Measurements from ENCODE around the gene HSCB.
A peak's percentile ranks its signal among the peaks of the same experiment; 100 is the strongest.
"Not testable (repeated sequence)": the region's sequence is repeated elsewhere in the genome, so short reads cannot be mapped to it uniquely, and the experiment has no call there.

The HSCB gene, protein sequence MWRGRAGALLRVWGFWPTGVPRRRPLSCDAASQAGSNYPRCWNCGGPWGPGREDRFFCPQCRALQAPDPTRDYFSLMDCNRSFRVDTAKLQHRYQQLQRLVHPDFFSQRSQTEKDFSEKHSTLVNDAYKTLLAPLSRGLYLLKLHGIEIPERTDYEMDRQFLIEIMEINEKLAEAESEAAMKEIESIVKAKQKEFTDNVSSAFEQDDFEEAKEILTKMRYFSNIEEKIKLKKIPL

GRCh38 chr22:28741785-28742561, at the start of gene HSCB, which contains the start of gene CHEK2:
HSCB (plus strand) TSS chr22:28742039; CDS start chr22:28742096, 57 bp downstream.
CHEK2 (minus strand) TSS chr22:28741820; CDS start chr22:28734721, 7,099 bp downstream.
- peak; percentile 99 for DNase-seq

DNA sequence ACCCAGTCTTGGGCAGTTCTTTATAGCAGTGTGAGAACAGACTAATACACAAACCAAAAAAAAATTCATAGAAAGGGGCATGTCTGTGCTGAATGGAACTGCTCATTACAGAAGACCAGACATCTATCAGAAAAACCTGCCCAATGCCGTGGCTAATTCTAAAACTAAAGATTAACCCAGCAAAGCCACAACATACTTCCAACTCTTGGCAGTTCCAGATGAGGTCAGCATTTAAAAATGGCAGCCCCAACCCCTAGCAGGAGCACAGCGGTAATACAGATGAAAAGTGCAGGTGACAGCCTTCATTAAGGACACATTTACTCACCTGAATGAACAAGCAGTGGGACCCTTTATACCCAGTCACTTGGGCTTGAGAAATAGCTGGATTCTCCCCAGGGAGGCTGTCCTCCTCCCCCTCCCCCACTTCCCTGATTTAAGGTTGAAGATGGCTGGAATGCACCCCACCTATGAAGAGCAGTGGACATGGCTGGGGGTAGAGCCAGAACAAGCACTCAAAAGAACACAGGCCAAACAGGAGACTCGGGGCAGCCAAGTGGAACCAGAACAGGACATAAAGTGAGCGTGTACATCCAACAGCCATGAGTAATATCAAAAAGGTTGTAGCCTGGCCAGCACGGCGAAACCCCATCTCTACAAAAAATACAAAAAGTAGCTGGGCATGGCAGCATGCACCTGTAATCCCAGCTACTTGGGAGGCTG, 48.6 kb upstream of the HSCB start:
- not testable (repeated sequence) for DNase-seq

GRCh38 chr22:28702891-28703290, 38.9 kb upstream of the HSCB start:
- no peak for DNase-seq

DNA sequence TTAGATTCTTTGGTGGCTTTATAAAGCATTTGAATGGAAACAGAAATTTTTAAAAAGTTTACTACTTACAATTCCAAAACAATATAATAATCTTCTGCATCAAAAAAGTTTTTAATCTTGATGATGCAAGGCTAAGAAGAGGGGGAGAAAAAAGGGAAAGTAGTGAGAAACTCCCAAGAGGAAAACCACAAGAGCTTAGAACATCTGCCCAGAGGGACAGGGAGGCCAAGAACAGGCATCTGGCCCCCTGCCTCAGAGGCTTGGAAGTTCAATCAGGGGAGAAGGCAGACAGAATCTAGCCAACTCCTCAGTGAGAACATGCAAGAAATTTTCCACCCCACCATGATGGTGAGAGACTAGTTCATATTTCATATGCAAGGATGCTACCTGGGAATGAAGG, 38.4 kb upstream of the HSCB start:
- DNase-seq: no peak

DNA sequence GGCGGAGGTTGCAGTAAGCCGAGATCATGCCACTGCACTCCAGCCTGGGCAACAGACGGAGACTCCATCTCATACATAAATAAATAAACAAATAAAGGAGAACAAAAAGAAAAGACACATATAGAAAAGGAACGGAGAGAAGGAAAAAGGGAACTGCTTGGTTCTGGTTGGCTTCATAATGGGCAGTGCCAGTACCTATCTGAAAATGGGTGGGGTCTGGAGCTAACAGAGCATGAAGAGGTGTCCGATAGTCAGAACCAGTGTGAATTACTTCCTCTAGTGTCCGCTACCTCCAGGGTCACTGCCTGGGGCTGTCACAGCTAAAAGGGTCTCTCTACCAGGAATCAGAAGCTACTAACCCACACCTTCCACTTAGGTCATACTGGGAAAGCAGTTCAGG, 35.0 kb upstream of the HSCB start:
- DNase-seq: no peak

- DNase-seq: peak; percentile 24
Observed at GRCh38 chr22:28710107-28710506, 31.7 kb upstream of the HSCB start.

DNA sequence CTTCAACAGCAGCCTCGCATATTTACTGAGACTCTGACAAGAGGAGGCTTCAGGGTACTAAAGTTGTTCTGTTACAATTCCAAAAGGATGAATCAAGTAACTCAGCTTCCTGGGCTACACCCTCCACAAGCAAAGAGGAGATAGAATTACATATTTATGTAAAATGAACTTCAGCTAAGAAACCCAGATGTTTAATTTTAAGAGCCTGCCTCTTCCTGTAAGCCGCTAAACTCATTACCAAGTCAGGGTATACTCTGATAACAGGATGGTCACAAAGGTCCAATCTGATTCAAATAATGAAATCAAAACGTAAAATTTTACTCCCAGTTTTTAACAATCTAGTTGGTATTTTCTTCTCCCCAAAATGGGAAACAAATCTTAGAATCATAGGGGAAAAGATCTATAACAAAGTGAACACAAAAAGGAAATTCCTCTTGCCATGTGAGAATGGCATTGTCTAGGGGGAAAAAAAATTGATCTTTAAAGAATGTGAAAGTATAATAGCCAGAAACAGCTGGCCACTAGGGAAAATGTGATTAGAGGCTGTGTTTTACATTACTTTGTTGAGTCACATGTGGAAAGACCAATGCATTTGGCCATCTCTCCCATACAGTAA, 31.2 kb upstream of the HSCB start:
- DNase-seq: peak; percentile 85

DNA sequence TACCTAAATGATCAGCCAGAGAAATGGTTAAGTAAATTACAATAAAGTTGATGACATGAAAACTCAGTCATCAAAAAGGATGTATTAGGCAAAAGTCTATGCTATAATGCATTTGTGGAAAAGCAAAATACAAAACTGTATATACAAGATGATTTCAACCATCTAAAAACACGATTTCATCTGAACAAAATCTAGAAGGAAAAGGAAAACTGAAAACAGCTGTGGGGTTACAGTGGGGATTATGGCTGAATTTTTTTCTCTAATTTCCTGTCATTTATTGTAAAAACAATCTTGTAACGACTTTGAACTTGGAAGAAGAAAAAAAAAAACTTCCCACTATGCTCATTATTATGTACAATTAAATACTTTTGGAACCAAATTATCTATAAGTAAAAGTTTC, 30.5 kb upstream of the HSCB start:
- DNase-seq: no peak

- DNase-seq: peak; percentile 96
Observed at GRCh38 chr22:28711820-28712777, 29.7 kb upstream of the HSCB start.

- no peak for DNase-seq
Observed at GRCh38 chr22:28714043-28714628, 27.7 kb upstream of the HSCB start.

GRCh38 chr22:28715611-28716010, 26.2 kb upstream of the HSCB start:
- peak; percentile 15 for DNase-seq

DNA sequence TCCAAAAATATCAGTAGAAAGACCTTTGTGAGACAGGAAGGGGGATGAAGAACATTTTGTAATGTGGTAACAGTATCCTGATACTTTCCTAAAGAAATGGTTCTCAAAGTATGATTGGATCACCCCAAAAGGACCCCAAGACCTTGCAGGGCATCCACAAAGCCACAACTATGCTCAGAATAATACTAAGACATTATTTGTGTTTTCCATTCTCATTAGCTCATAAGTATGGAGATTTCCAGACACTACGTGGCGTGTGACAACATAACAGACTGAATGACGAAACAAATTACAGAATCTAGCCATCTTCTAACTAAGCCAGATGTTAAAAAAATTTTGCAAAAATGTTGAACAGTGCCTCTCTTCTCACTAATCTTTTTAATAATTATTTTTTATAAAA, 25.2 kb upstream of the HSCB start:
- peak; percentile 26 for DNase-seq

DNA sequence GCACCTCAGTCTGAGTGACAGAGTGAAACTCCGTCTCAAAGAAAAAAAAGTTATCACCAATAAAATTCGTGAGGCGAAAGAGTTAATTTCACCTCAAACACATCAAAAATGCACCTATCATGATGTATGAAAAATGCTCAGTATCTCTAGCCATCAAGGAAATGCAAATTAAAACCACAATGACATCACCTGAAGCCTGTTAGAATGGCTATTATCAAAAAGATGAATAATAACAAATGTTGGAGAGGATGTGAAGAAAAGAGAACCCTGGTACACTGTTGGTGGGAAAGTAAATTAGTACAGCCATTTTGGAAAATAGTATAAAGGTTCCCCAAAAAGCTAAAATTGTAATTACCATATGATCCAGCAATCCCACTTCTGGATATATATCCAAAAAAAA, 23.8 kb upstream of the HSCB start:
- no peak for DNase-seq

DNA sequence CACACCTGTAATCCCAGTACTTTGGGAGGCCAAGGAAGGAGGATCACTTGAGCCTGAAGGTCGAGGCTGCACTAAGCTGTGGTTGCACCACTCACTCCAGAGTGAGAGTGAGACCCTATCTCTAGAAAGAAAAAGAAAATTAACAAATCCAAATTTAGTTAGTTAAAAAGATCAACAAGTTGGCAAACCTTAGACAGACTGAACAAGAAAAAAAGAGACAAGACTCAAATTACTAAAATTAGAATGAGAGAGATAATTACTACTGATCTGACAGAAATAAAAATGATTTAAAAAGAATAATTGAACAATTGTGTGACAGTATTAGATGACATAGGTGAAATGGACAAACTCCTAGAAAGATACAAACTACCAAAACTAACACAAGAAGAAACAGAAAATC, 13.8 kb upstream of the HSCB start:
- DNase-seq: no peak

DNA sequence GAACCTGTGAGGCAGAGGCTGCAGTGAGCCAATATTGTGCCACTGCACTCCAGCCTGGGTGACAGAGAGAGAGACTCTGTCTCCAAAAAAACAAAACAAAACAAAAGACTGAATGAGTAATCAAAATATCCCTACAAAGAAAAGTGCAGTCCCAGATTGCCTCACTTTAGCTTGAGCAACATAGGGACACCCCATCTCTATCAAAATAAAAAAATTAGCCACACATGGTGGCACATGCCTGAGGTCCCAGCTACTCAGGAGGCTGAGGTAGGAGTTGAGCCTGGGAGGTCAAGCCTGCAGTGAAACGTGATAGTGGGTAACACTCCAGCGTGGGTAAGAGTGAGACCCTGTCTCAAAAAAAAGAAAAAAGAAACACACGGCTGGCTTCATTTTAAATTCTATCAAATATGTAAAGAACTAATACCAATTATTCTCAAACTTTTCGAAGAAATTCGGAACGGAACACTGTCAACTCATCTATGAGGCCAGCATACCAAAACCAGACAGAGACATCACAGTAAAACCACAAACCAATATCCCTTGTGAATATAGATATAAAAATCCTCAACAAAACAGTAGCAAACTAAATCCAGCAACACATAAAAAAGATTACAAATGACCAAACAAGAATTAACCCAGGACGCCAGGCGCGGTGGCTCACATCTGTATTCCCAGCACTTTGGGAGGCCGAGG, 13.1 kb upstream of the HSCB start:
- DNase-seq: no peak

- DNase-seq: no peak
Observed at GRCh38 chr22:28730179-28730578, 11.7 kb upstream of the HSCB start.

DNA sequence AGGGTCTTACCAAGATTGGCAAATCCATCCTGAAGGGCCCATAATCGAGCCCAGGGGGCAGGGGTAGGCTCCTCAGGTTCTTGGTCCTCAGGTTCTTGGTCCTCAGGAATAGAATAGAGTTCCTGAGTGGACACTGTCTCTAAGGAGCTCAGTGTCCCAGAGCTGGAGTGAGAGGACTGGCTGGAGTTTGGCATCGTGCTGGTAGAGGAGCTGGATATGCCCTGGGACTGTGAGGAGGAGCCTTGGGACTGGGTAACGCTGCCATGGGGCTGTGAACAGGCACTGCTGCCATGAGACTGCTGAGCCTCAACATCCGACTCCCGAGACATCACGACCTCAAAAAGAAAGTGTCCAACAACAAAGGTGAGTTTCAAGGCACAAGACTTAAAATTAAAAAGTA, 7.4 kb upstream of the HSCB start:
- DNase-seq: no peak

DNA sequence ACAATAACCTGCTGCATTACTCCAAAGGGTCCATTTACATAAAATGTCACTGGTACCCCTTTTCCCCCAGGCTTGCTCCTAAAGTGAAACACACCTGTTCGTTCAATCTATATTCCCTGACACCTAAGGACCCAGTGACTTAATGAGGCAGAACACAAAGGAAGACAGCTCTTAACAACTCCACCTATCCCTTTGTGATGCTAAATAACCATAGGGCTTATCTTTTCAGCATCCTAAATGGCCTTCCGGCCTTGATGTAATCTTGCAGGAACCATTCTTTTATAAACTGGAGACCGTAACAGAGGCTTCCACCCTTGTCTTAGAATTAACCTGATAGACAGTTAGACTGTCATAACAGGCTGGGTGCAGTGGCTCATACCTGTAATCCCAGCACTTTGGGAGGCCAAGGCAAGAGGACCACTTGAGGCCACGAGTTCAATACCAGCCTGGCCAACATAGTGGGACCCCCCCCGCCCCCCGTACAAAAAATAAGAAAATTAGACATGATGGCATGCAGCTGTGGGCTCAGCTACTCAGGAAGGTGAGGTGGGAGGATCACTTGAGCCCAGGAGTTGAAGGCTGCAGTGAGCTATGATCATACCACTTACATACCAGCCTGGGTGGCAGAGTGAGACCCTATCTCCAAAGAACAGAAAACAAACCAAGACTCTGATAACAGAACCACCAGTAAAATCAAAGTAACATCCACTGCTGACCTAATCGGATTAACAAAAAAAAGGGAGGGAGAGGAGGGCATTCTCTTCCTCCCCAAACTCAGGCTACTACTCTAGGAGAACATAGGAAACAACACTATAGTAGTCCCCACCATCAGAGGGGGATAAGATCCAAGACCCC, 5.3 kb upstream of the HSCB start:
- DNase-seq: no peak

GRCh38 chr22:28737701-28738100, 4.1 kb upstream of the HSCB start:
- no peak for DNase-seq

DNA sequence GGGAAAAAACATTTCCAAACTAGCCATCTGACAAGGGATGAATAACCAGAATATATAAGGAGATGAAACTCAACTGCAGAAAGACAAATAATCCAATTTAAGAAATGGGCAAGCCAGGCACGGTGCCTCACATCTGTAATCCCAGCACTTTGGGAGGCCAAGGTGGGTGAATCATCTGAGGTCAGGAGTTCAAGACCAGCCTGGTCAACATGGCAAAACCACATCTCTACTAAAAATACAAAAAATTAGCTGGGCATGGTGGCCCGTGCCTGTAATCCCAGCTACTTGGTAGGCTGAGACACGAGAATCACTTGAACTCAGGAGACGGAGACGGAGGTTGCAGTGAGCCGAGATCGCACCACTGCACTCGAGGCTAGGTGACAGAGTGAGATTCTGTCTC, 3.0 kb upstream of the HSCB start:
- not testable (repeated sequence) for DNase-seq
